ENCODE measurements around the gene GOLGA5. TPM values are rescaled to one million over a fixed set of nuclear protein-coding genes. Genes with fewer than 3 reads are reported as not detected.

Gene GOLGA5
- total RNA-seq, 1 experiment from 2014 or later = 23.5 TPM

GRCh38 chr14:92786427-92786756 lies 7.7 kb upstream of the GOLGA5 start:
- Histone ChIP-seq H3K27me3 (ENCODE audit: low read length) (no peaks in the 10 kb centered on the region), H3K4me1 (ENCODE audit: insufficient read depth, low read length) (peaks cover 18% of the 10 kb centered on the region), H3K79me2 (ENCODE audit: low read length) (no peaks in the 10 kb centered on the region), H3K4me2 (ENCODE audit: low read length) (no peak overlapping the region), H3K9me3 (ENCODE audit: low read length) (peaks cover 13% of the 10 kb centered on the region; the same call in 1 of the 2 replicates), H3K9me2 (replicated peaks; ENCODE audit: low read length) (no peaks in the 10 kb centered on the region), H4K20me1 (ENCODE audit: low read length) (no peaks in the 10 kb centered on the region), H2AFZ (ENCODE audit: low read length) (no peak overlapping the region), H3K4me3 (ENCODE audit: low read length) (no peak overlapping the region), H3F3A (ENCODE audit: low read length, unreplicated experiment) (no peaks in the 10 kb centered on the region), H3K9ac (ENCODE audit: low read length) (no peak overlapping the region), H3K27ac (ENCODE audit: low read length) (no peak overlapping the region; the same call in 1 of the 2 replicates), H3K36me3 (ENCODE audit: low read depth, low read length) (peaks cover 3% of the 10 kb centered on the region; the same call in 1 of the 2 replicates)
- BruUV-seq (replicated peaks) = no TSS peak
- POLR2A ChIA-PET (ENCODE audit: unreplicated experiment) = no interaction called here
- DNase-seq = no peak
- intact Hi-C loops (cut with micrococcal nuclease) = loop anchor here (10.0 kb wide), 1 partner anchor 182 kb away; no protein-coding TSS in a partner anchor
- no peak for TF ChIP-seq EZH2 (IDR thresholded peaks at IDR 0.05; ENCODE audit: low read length, unreplicated experiment)
- no peak for TF ChIP-seq CTCF (conservative IDR thresholded peaks at IDR 0.05; ENCODE audit: low read depth, low read length)
- TF ChIP-seq EZH2phosphoT487 (IDR thresholded peaks at IDR 0.05; ENCODE audit: borderline replicate concordance, low read length) = no peak
- ATAC-seq = no peak
- CTCF ChIA-PET = no interaction called here

GRCh38 chr14:92787554-92787953 lies 6.6 kb upstream of the GOLGA5 start:
- Histone ChIP-seq H3K79me2 (ENCODE audit: low read length) (no peaks in the 10 kb centered on the region), H3K4me3 (ENCODE audit: low read length) (no peak overlapping the region), H3K27ac (ENCODE audit: low read length) (no peak overlapping the region), H4K20me1 (ENCODE audit: low read length) (no peaks in the 10 kb centered on the region), H2AFZ (ENCODE audit: low read length) (no peak overlapping the region), H3K27me3 (ENCODE audit: low read length) (no peaks in the 10 kb centered on the region), H3K36me3 (ENCODE audit: low read depth, low read length) (peaks cover 3% of the 10 kb centered on the region; the same call in 1 of the 2 replicates), H3K4me2 (ENCODE audit: low read length) (no peak overlapping the region), H3F3A (ENCODE audit: low read length, unreplicated experiment) (no peaks in the 10 kb centered on the region), H3K9me3 (ENCODE audit: low read length) (peaks cover 13% of the 10 kb centered on the region; the same call in 1 of the 2 replicates), H3K4me1 (ENCODE audit: insufficient read depth, low read length) (peaks cover 18% of the 10 kb centered on the region), H3K9me2 (replicated peaks; ENCODE audit: low read length) (no peaks in the 10 kb centered on the region), H3K9ac (ENCODE audit: low read length) (no peak overlapping the region)
- CTCF ChIA-PET = no interaction called here
- no TSS peak for BruUV-seq (replicated peaks)
- TF ChIP-seq EZH2phosphoT487 (IDR thresholded peaks at IDR 0.05; ENCODE audit: borderline replicate concordance, low read length) (no peak), CTCF (conservative IDR thresholded peaks at IDR 0.05; ENCODE audit: low read depth, low read length) (no peak), EZH2 (IDR thresholded peaks at IDR 0.05; ENCODE audit: low read length, unreplicated experiment) (no peak)
- POLR2A ChIA-PET (ENCODE audit: unreplicated experiment) = interaction anchor here (0.7 kb wide), 1 partner anchor 1455 kb away, joined by 4 read pairs; no protein-coding TSS in a partner anchor
- intact Hi-C loops (cut with micrococcal nuclease) = loop anchor here (10.0 kb wide), 1 partner anchor 183 kb away; no protein-coding TSS in a partner anchor
- no peak for DNase-seq
- no peak for ATAC-seq

- Histone ChIP-seq H3K36me3 (ENCODE audit: low read depth, low read length) (peaks cover 3% of the 10 kb centered on the region; the same call in 1 of the 2 replicates), H3K9me2 (replicated peaks; ENCODE audit: low read length) (no peaks in the 10 kb centered on the region), H3K27ac (ENCODE audit: low read length) (no peak overlapping the region), H3K9ac (ENCODE audit: low read length) (no peak overlapping the region), H4K20me1 (ENCODE audit: low read length) (no peaks in the 10 kb centered on the region), H3K4me1 (ENCODE audit: insufficient read depth, low read length) (peaks cover 20% of the 10 kb centered on the region), H3K27me3 (ENCODE audit: low read length) (no peaks in the 10 kb centered on the region), H3F3A (ENCODE audit: low read length, unreplicated experiment) (no peaks in the 10 kb centered on the region), H3K4me3 (ENCODE audit: low read length) (no peak overlapping the region), H3K4me2 (ENCODE audit: low read length) (no peak overlapping the region), H3K9me3 (ENCODE audit: low read length) (peaks cover 13% of the 10 kb centered on the region; the same call in 1 of the 2 replicates), H2AFZ (ENCODE audit: low read length) (no peak overlapping the region), H3K79me2 (ENCODE audit: low read length) (peaks cover 4% of the 10 kb centered on the region)
- TF ChIP-seq EZH2 (IDR thresholded peaks at IDR 0.05; ENCODE audit: low read length, unreplicated experiment) (no peak), CTCF (conservative IDR thresholded peaks at IDR 0.05; ENCODE audit: low read depth, low read length) (no peak), EZH2phosphoT487 (IDR thresholded peaks at IDR 0.05; ENCODE audit: borderline replicate concordance, low read length) (no peak)
- no TSS peak for BruUV-seq (replicated peaks)
- intact Hi-C loops (cut with micrococcal nuclease) = loop anchor here (10.0 kb wide), 1 partner anchor 185 kb away; no protein-coding TSS in a partner anchor
- CTCF ChIA-PET = no interaction called here
- DNase-seq (no peak), ATAC-seq (no peak)
- POLR2A ChIA-PET (ENCODE audit: unreplicated experiment) = interaction anchor here (0.6 to 1.1 kb wide), 2 partner anchors 41 to 683 kb away, joined by 3 to 5 read pairs; partner anchors contain the start of genes ATXN3 and LGMN
Measured at GRCh38 chr14:92789457-92790089, 4.5 kb upstream of the GOLGA5 start.

Measured in PC-3 (cell line).